SK-N-SH treated with all-trans-retinoic acid at 6 μM for 48 hours (cell line): ENCODE data around the gene MMP23B.

ENCODE experiments used
- ARNTL ChIP-seq: fragments of 450-650 bp; formaldehyde crosslinking; IDR thresholded peaks from 2 replicates; pipeline ENCODE4 v1.5.0; 2020; ENCODE audit warnings: low read depth, mild to moderate bottlenecking, moderate library complexity, borderline replicate concordance
- CREB5 ChIP-seq: fragments of 250-450 bp; sonication (Bioruptor Pico); IDR thresholded peaks from 2 replicates; pipeline ENCODE4 v1.5.1; 2020; ENCODE audit warnings: low read depth, mild to moderate bottlenecking, moderate library complexity
- ESRRG ChIP-seq: fragments of 250-450 bp; sonication (Bioruptor Pico); IDR thresholded peaks from 2 replicates; pipeline ENCODE4 v1.6.1; 2021; ENCODE audit warnings: mild to moderate bottlenecking
- PATZ1 ChIP-seq: fragments of 250-450 bp; sonication (Bioruptor Pico); IDR thresholded peaks from 2 replicates; pipeline ENCODE4 v1.8.0; 2020; ENCODE audit warnings: mild to moderate bottlenecking, moderate library complexity, borderline replicate concordance
- TCF4 ChIP-seq: fragments of 250-450 bp; sonication (Bioruptor Pico); IDR thresholded peaks from 2 replicates; pipeline ENCODE4 v1.8.0; 2021; ENCODE audit warnings: mild to moderate bottlenecking, moderate library complexity, borderline replicate concordance
- ZNF565 ChIP-seq: fragments of 450-650 bp; formaldehyde crosslinking; conservative IDR thresholded peaks from 2 replicates; pipeline ENCODE4 v1.5.0; 2020; ENCODE audit warnings: low read depth, mild to moderate bottlenecking, moderate library complexity

GRCh38 chr1:1630965-1631781 lies 800 bp upstream of the MMP23B start:
- TF ChIP-seq ZNF565 (CRISPR knock-in tag) (no peak), CREB5 (CRISPR knock-in tag) (no peak), ARNTL (CRISPR knock-in tag) (no peak), ESRRG (CRISPR knock-in tag) (no peak), PATZ1 (CRISPR knock-in tag) (no peak), TCF4 (CRISPR knock-in tag) (no peak)
